Measurements from ENCODE around the gene MPPED1.

DNA sequence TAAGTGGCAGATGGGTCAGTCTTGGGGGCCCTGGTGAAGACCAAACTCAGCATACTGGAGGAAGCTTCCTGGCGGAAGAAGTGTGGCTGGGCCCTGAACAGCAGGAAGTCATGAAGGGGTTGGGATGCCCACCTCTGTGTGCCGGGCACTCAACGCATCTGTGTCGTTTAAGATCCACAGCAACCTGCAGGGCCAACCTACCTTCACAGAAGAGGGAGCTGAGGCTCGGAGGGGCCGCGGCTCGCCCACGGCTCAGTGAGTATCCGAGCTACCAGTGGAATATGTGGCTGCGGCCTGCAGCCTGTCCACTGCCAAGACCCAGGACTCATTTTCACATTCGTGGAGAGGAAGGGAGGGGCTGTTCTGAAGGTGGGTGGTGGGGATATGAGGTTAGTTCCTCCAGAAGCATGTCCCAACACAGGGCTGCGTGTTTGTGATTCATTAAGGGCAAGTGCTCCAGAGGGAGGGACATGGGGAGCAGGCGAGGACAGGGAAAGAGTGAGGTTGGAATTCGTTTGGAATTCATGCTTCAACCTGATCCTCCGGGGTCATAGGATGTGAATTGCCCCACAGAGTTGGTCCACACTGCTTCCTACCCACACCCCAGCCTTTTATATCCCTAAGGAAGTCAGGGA lies 99.6 kb downstream of the MPPED1 start:
- TF ChIP-seq, protein P1, sequence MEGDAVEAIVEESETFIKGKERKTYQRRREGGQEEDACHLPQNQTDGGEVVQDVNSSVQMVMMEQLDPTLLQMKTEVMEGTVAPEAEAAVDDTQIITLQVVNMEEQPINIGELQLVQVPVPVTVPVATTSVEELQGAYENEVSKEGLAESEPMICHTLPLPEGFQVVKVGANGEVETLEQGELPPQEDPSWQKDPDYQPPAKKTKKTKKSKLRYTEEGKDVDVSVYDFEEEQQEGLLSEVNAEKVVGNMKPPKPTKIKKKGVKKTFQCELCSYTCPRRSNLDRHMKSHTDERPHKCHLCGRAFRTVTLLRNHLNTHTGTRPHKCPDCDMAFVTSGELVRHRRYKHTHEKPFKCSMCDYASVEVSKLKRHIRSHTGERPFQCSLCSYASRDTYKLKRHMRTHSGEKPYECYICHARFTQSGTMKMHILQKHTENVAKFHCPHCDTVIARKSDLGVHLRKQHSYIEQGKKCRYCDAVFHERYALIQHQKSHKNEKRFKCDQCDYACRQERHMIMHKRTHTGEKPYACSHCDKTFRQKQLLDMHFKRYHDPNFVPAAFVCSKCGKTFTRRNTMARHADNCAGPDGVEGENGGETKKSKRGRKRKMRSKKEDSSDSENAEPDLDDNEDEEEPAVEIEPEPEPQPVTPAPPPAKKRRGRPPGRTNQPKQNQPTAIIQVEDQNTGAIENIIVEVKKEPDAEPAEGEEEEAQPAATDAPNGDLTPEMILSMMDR (IDR thresholded peaks at IDR 0.05; ENCODE audit: insufficient read depth, low read length, poor library complexity, severe bottlenecking): no peak
- TF ChIP-seq EZH2phosphoT487 (conservative IDR thresholded peaks at IDR 0.05; ENCODE audit: low read length): no peak

Measured in SU-DHL-6 (cell line).